Erythroblast (primary cell): ENCODE measurements around the gene PTPRN2.

ENCODE experiments used
- GATA1 ChIP-seq: IDR thresholded peaks from 2 replicates; pipeline ENCODE4 v1.6.1; 2011; ENCODE audit warnings: low read depth, mild to moderate bottlenecking, control low read depth, low read length, moderate library complexity
- POLR2A ChIP-seq: IDR thresholded peaks from 2 replicates; pipeline ENCODE4 v1.6.1; 2011; ENCODE audit warnings: mild to moderate bottlenecking, low read length

DNA sequence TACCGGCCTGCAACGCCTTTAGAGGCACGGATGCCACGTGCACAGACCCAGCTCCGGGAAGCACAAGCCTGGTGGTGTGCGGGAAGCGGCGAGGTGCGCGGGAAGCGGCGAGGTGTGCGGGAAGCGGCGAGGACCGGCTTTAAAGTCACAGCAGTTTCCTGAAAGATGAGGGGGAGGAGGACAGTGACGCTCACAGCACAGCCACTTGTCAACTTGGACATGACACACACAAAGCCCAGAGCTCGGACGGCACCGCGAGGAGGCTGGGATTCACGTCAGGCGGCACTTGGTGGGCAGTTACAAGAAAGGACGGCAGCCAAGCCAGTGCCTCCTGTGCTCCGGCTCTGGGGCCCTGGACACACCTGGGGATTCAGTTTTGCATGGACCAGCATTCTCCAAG lies 724.9 kb downstream of the PTPRN2 start:
- TF ChIP-seq GATA1 = no peak
- no peak for TF ChIP-seq POLR2A
